A549 (cell line): ENCODE measurements around the gene MAP7D2. TPM values are rescaled to one million over a fixed set of nuclear protein-coding genes. Genes with fewer than 3 reads are reported as not detected.
A peak's percentile ranks its signal among the peaks of the same experiment; 100 is the strongest.

Experiments used
- ATAC-seq, 2 experiments: fragments of 200-7000 bp in 1 of 2; fragments of >200 bp in 1 of 2; cut with Nextera tagmentation in 1 of 2; cut with Tn5 transposase in 1 of 2; 3 replicates each; pipeline versions ENCODE4 v1.8.0 to v1.9.1; 2018 to 2020; ENCODE audit warnings: mild to moderate bottlenecking in 1 of 2, moderate library complexity in 1 of 2
- CTCF ChIA-PET: fragments of 300-600 bp; sonication (Branson Sonifier 250); formaldehyde crosslinking; extraction: SDS; loops from one replicate; lab custom pipeline; 2021; ENCODE audit warnings: antibody characterized with exemption, inconsistent platforms; lab: Yijun Ruan, JAX
- POLR2A ChIA-PET: fragments of 350-600 bp; formaldehyde crosslinking; extraction: SDS; loops from one replicate; lab custom pipeline; 2021; ENCODE audit warnings: antibody characterized with exemption, inconsistent platforms; lab: Yijun Ruan, JAX
- DNase-seq, 2 experiments: peaks; one replicate each; pipeline versions ENCODE4 v3.0.0 to v3.0.0-alpha.2; 2011 to 2016; ENCODE audit warnings: low read depth in 1 of 2, low spot score in 1 of 2
- FAIRE-seq: peaks from 2 replicates; lab custom pipeline; 2011; peaks lifted over from hg19 to GRCh38; lab: Jason Lieb, UNC
- H3K27ac ChIP-seq, 2 experiments: fragments of >200 bp; sonication (Bioruptor Twin); formaldehyde crosslinking; 3 replicates each; pipeline ENCODE4 v1.5.1; 2016 to 2017
- H3K4me1 ChIP-seq: fragments of >200 bp; sonication (Bioruptor Twin); formaldehyde crosslinking; 3 replicates; pipeline ENCODE4 v1.6.1; 2016
- H3K4me2 ChIP-seq: fragments of >200 bp; sonication (Bioruptor Twin); formaldehyde crosslinking; 3 replicates; pipeline ENCODE4 v1.6.1; 2016
- H3K4me3 ChIP-seq: fragments of >200 bp; sonication (Bioruptor Twin); formaldehyde crosslinking; 3 replicates; pipeline ENCODE4 v1.5.1; 2016
- H3K9me3 ChIP-seq: fragments of >200 bp; sonication (Bioruptor Twin); formaldehyde crosslinking; 3 replicates; pipeline ENCODE4 v1.6.1; 2016
- BHLHE40 ChIP-seq: IDR thresholded peaks from 2 replicates; pipeline ENCODE4 v1.6.1; 2012; ENCODE audit warnings: low read depth, low read length, inconsistent platforms
- CHD4 ChIP-seq: fragments of 200-600 bp; sonication (generic); IDR thresholded peaks from 2 replicates; pipeline ENCODE4 v1.6.1; 2016; ENCODE audit warnings: antibody characterized with exemption, mild to moderate bottlenecking, borderline replicate concordance
- CTCF ChIP-seq: fragments of >200 bp; sonication (Bioruptor Twin); formaldehyde crosslinking; IDR thresholded peaks from 3 replicates; pipeline ENCODE4 v1.5.1; 2016
- EHF ChIP-seq: fragments of 250-450 bp; sonication (Bioruptor Pico); IDR thresholded peaks from 2 replicates; pipeline ENCODE4 v1.5.0; 2020; ENCODE audit warnings: mild to moderate bottlenecking
- ELK1 ChIP-seq: fragments of 150-350 bp; IDR thresholded peaks from 2 replicates; pipeline ENCODE4 v1.6.1; 2014; ENCODE audit warnings: low read depth, mild to moderate bottlenecking, low read length
- ESRRA ChIP-seq: fragments of 150-350 bp; IDR thresholded peaks from 2 replicates; pipeline ENCODE4 v1.6.1; 2014; ENCODE audit warnings: mild to moderate bottlenecking, low read length, borderline replicate concordance
- GATA3 ChIP-seq: IDR thresholded peaks from 2 replicates; pipeline ENCODE4 v1.6.1; 2012; ENCODE audit warnings: borderline replicate concordance
- HES2 ChIP-seq: fragments of >200 bp; sonication (Bioruptor Twin); formaldehyde crosslinking; IDR thresholded peaks from 2 replicates; pipeline ENCODE4 v1.6.1; 2016
- HEYL ChIP-seq: fragments of 250-450 bp; sonication (Bioruptor Pico); IDR thresholded peaks from 2 replicates; pipeline ENCODE4 v1.8.0; 2021; ENCODE audit warnings: mild to moderate bottlenecking, moderate library complexity
- HMGXB4 ChIP-seq: fragments of 250-450 bp; sonication (Bioruptor Pico); IDR thresholded peaks from 2 replicates; pipeline ENCODE4 v1.5.0; 2021; ENCODE audit warnings: mild to moderate bottlenecking, moderate library complexity, borderline replicate concordance
- HOXA7 ChIP-seq: fragments of 250-450 bp; sonication (Bioruptor Pico); IDR thresholded peaks from 2 replicates; pipeline ENCODE4 v1.5.0; 2020; ENCODE audit warnings: mild to moderate bottlenecking, moderate library complexity
- JUN ChIP-seq, 2 experiments: fragments of >200 bp; sonication (Bioruptor Twin); formaldehyde crosslinking; IDR thresholded peaks; 2 replicates in 1 of 2; 3 replicates in 1 of 2; pipeline ENCODE4 v1.6.1; 2016 to 2017
- JUNB ChIP-seq: fragments of >200 bp; sonication (Bioruptor Twin); formaldehyde crosslinking; IDR thresholded peaks from 2 replicates; pipeline ENCODE4 v1.6.1; 2016
- KDM5A ChIP-seq: fragments of 200-600 bp; sonication (generic); IDR thresholded peaks from 2 replicates; pipeline ENCODE4 v1.6.1; 2016; ENCODE audit warnings: antibody characterized with exemption, mild to moderate bottlenecking
- MYC ChIP-seq: IDR thresholded peaks from 2 replicates; pipeline ENCODE4 v1.6.1; 2012; ENCODE audit warnings: mild to moderate bottlenecking, inconsistent platforms, low read length, improper control_type of control experiment, borderline replicate concordance
- NFE2L2 ChIP-seq: fragments of 150-350 bp; conservative IDR thresholded peaks from 2 replicates; pipeline ENCODE4 v1.6.1; 2014; ENCODE audit warnings: low read length
- NPAS2 ChIP-seq: fragments of 250-450 bp; sonication (Bioruptor Pico); IDR thresholded peaks from 2 replicates; pipeline ENCODE4 v1.8.0; 2022; ENCODE audit warnings: mild to moderate bottlenecking, moderate library complexity, borderline replicate concordance
- PBX3 ChIP-seq: IDR thresholded peaks from 2 replicates; pipeline ENCODE4 v1.6.1; 2012
- POLR2AphosphoS2 ChIP-seq: conservative IDR thresholded peaks from 2 replicates; pipeline ENCODE4 v1.6.1; 2012; ENCODE audit warnings: low read length, improper control_type of control experiment, inconsistent platforms
- RARB ChIP-seq: fragments of 250-450 bp; sonication (Bioruptor Pico); IDR thresholded peaks from 2 replicates; pipeline ENCODE4 v1.8.0; 2021; ENCODE audit warnings: mild to moderate bottlenecking, moderate library complexity
- RCOR1 ChIP-seq: fragments of 150-350 bp; IDR thresholded peaks from 2 replicates; pipeline ENCODE4 v1.6.1; 2014; ENCODE audit warnings: antibody characterized with exemption, low read length, low read depth
- RFX5 ChIP-seq: fragments of 450-650 bp; IDR thresholded peaks from 2 replicates; pipeline ENCODE4 v1.7.1; 2014; ENCODE audit warnings: antibody characterized with exemption, mild to moderate bottlenecking, moderate library complexity
- SREBF2 ChIP-seq: fragments of 450-650 bp; IDR thresholded peaks from 2 replicates; pipeline ENCODE4 v1.6.1; 2014; ENCODE audit warnings: mild to moderate bottlenecking, moderate library complexity
- TFCP2L1 ChIP-seq: fragments of 250-450 bp; sonication (Bioruptor Pico); IDR thresholded peaks from 2 replicates; pipeline ENCODE4 v1.5.0; 2021; ENCODE audit warnings: mild to moderate bottlenecking
- TP53 ChIP-seq: fragments of 250-450 bp; sonication (Bioruptor Pico); IDR thresholded peaks from 2 replicates; pipeline ENCODE4 v1.5.0; 2021; ENCODE audit warnings: mild to moderate bottlenecking, moderate library complexity
- USF2 ChIP-seq: fragments of 450-650 bp; IDR thresholded peaks from 2 replicates; pipeline ENCODE4 v1.6.1; 2014; ENCODE audit warnings: antibody characterized with exemption
- ZC3H11A ChIP-seq: fragments of 450-650 bp; IDR thresholded peaks from 2 replicates; pipeline ENCODE4 v1.6.1; 2014; ENCODE audit warnings: antibody characterized with exemption, mild to moderate bottlenecking
- WGBS: methylation state at CpG from one replicate; pipeline ENCODE4 v1.1.6; 2017; ENCODE audit errors: missing lambda C conversion rate; 5-methylcytosine and 5-hydroxymethylcytosine counted together
- polyA plus RNA-seq, 4 experiments: library from polyadenylated mRNA; depleted of rRNA in 3 of 4; stranded (reverse); fragments of >200 nt; fragmentation: RNase III in 1 of 4; extraction: RNeasy Plus Mini Kit Qiagen cat#74134 plus additional on column Dnase treatment in 1 of 4; gene quantifications; 2 replicates in 3 of 4; 3 replicates in 1 of 4; pipeline ENCODE4 v1.2.3, GENCODE V29; 2011 to 2017

The MAP7D2 gene
- polyA plus RNA-seq, 2 of the 4 experiments (the other 2 are of a cell fraction), result 9.4 to 11.6 TPM

GRCh38 chrX:20063716-20064351 is 52.9 kb downstream of the MAP7D2 start:
- Histone ChIP-seq H3K4me1 (peaks cover 44% of the 10 kb centered on the region), H3K4me3 (no peak overlapping the region), H3K27ac (no peak overlapping the region), H3K4me2 (no peak overlapping the region), H3K9me3 (no peaks in the 10 kb centered on the region)
- ChIA-PET POLR2A (no interaction called here), CTCF (interaction anchor here (0.6 to 1.0 kb wide), 3 partner anchors 157 to 482 kb away, joined by 3 to 5 read pairs (median 5); no protein-coding TSS in a partner anchor)
- ATAC-seq, result no peak
- DNase-seq, result no peak
- TF ChIP-seq NPAS2, result no peak
- no peak for TF ChIP-seq TFCP2L1 (CRISPR knock-in tag)
- no peak for TF ChIP-seq JUN (IDR thresholded peaks at IDR 0.05)
- TF ChIP-seq PBX3, result no peak
- TF ChIP-seq CTCF, result no peak
- TF ChIP-seq HES2, result no peak
- TF ChIP-seq JUNB, result no peak
- TF ChIP-seq RCOR1, result no peak
- no peak for TF ChIP-seq HMGXB4 (CRISPR knock-in tag)
- no peak for TF ChIP-seq NFE2L2
- no peak for TF ChIP-seq BHLHE40
- TF ChIP-seq HEYL (CRISPR knock-in tag), result no peak
- TF ChIP-seq RFX5, result no peak
- no peak for TF ChIP-seq CHD4
- TF ChIP-seq SREBF2, result no peak
- no peak for TF ChIP-seq ELK1
- no peak for TF ChIP-seq USF2
- TF ChIP-seq ZC3H11A, result no peak
- TF ChIP-seq RARB (CRISPR knock-in tag), result no peak
- FAIRE-seq, result peak; percentile 39
- 64% methylated on average over 9 of the region's 9 CpGs for WGBS

- no peaks in the 10 kb centered on the region for H3K9me3 ChIP-seq
- FAIRE-seq, result no peak
- H3K4me1 ChIP-seq, result peaks cover 42% of the 10 kb centered on the region
- no peak overlapping the region for H3K4me3 ChIP-seq
- H3K27ac ChIP-seq, result no peak overlapping the region
- no peak for ATAC-seq
- WGBS, result 96% methylated on average over 10 of the region's 10 CpGs
- DNase-seq, result no peak
- no peak overlapping the region for H3K4me2 ChIP-seq
- ChIA-PET CTCF (interaction anchor here (0.6 to 1.0 kb wide), 3 partner anchors 156 to 482 kb away, joined by 3 to 5 read pairs (median 5); no protein-coding TSS in a partner anchor), POLR2A (no interaction called here)
- TF ChIP-seq KDM5A, result no peak
- TF ChIP-seq JUN (IDR thresholded peaks at IDR 0.05), result no peak
- no peak for TF ChIP-seq TFCP2L1 (CRISPR knock-in tag)
- no peak for TF ChIP-seq EHF (CRISPR knock-in tag)
- TF ChIP-seq ESRRA, result no peak
- no peak for TF ChIP-seq TP53 (CRISPR knock-in tag)
- no peak for TF ChIP-seq RARB (CRISPR knock-in tag)
- TF ChIP-seq MYC, result no peak
- no peak for TF ChIP-seq JUNB
- TF ChIP-seq HMGXB4 (CRISPR knock-in tag), result no peak
- no peak for TF ChIP-seq RFX5
- TF ChIP-seq ZC3H11A, result no peak
- TF ChIP-seq HOXA7 (CRISPR knock-in tag), result no peak
- no peak for TF ChIP-seq NPAS2
- no peak for TF ChIP-seq CHD4
- TF ChIP-seq GATA3, result no peak
- TF ChIP-seq POLR2AphosphoS2, result no peak
Measured at GRCh38 chrX:20063153-20063552, 53.6 kb downstream of the MAP7D2 start.
